SK-N-SH (cell line): Measurements from ENCODE around the gene MS4A4E. TPM values are rescaled to one million over a fixed set of nuclear protein-coding genes. Genes with fewer than 3 reads are reported as not detected.

Experiments
- CTCF ChIA-PET: fragments of 300-600, 350-600 bp; formaldehyde crosslinking; extraction: SDS; loops from one replicate; lab custom pipeline; 2021; lab: Yijun Ruan, JAX
- POLR2A ChIA-PET: fragments of 350-600 bp; sonication (Branson Sonifier 250); formaldehyde crosslinking; extraction: SDS; loops from one replicate; lab custom pipeline; 2020; ENCODE audit warnings: antibody characterized with exemption, inconsistent platforms; lab: Yijun Ruan, JAX
- DNase-seq: peaks from one replicate; pipeline ENCODE4 v3.0.0; 2012
- H2AFZ ChIP-seq: fragments of 200-600 bp; sonication (generic); 2 replicates; pipeline ENCODE4 v1.8.1; 2016; ENCODE audit warnings: antibody characterized with exemption, mild to moderate bottlenecking, low read depth
- H3F3A ChIP-seq: fragments of 200-600 bp; sonication (generic); replicated peaks from 2 replicates; pipeline ENCODE3; 2016; ENCODE audit warnings: antibody characterized with exemption, mild to moderate bottlenecking; ENCODE audit not compliant: insufficient read depth
- H3K27ac ChIP-seq, 2 experiments: fragments of 200-500 bp in 1 of 2; fragments of 200-600 bp in 1 of 2; sonication (Bioruptor generic) in 1 of 2; sonication (generic), shearing (Covaris generic) in 1 of 2; 2 replicates each; pipeline versions ENCODE4 v1.5.1 to v1.6.1; 2014 to 2016; ENCODE audit warnings: low read depth in 2 of 2, inconsistent platforms in 1 of 2, low read length in 1 of 2, mild to moderate bottlenecking in 1 of 2, mixed read lengths in 1 of 2
- H3K27me3 ChIP-seq: fragments of 200-600 bp; sonication (generic), shearing (Covaris generic); 2 replicates; pipeline ENCODE4 v1.6.1; 2016; ENCODE audit warnings: mixed run types; ENCODE audit not compliant: insufficient read depth
- H3K36me3 ChIP-seq, 2 experiments: fragments of 200-500 bp in 1 of 2; fragments of 200-600 bp in 1 of 2; sonication (Bioruptor generic) in 1 of 2; sonication (generic) in 1 of 2; replicated peaks in 1 of 2; 2 replicates each; pipeline versions ENCODE3 to v1.5.1; 2014 to 2016; ENCODE audit warnings: low read length in 1 of 2, mild to moderate bottlenecking in 1 of 2; ENCODE audit not compliant: insufficient read depth in 2 of 2, control insufficient read depth in 1 of 2
- H3K4me1 ChIP-seq, 2 experiments: fragments of 200-500 bp in 1 of 2; fragments of 200-600 bp in 1 of 2; sonication (Bioruptor generic) in 1 of 2; sonication (generic), shearing (Covaris generic) in 1 of 2; 2 replicates each; pipeline versions ENCODE4 v1.5.1 to v1.6.1; 2014 to 2016; ENCODE audit warnings: low read depth in 1 of 2, low read length in 1 of 2, mixed run types in 1 of 2; ENCODE audit not compliant: insufficient read depth in 2 of 2, control insufficient read depth in 1 of 2
- H3K4me2 ChIP-seq: fragments of 200-600 bp; sonication (generic), shearing (Covaris generic); 2 replicates; pipeline ENCODE4 v1.6.1; 2017; ENCODE audit warnings: mixed run types
- H3K4me3 ChIP-seq, 2 experiments: fragments of 200-500 bp in 1 of 2; fragments of 200-600 bp in 1 of 2; sonication (Bioruptor generic) in 1 of 2; sonication (generic), shearing (Covaris generic) in 1 of 2; 2 replicates each; pipeline versions ENCODE4 v1.5.1 to v1.8.1; 2014 to 2016; ENCODE audit warnings: low read depth in 2 of 2, inconsistent platforms in 1 of 2, low read length in 1 of 2, mild to moderate bottlenecking in 1 of 2, mixed read lengths in 1 of 2, moderate library complexity in 1 of 2
- H3K79me2 ChIP-seq: fragments of 200-600 bp; sonication (generic); 2 replicates; pipeline ENCODE4 v1.8.1; 2017; ENCODE audit warnings: mild to moderate bottlenecking; ENCODE audit not compliant: insufficient read depth
- H3K9ac ChIP-seq: fragments of 200-600 bp; sonication (generic); 2 replicates; pipeline ENCODE4 v1.6.1; 2017; ENCODE audit warnings: mixed run types
- H3K9me2 ChIP-seq: fragments of 200-600 bp; sonication (generic); 2 replicates; pipeline ENCODE4 v1.6.1; 2017; ENCODE audit warnings: mixed run types
- H3K9me3 ChIP-seq: fragments of 200-600 bp; sonication (generic); 2 replicates; pipeline ENCODE4 v1.6.1; 2017; ENCODE audit warnings: mixed run types, mild to moderate bottlenecking, moderate library complexity
- H4K20me1 ChIP-seq: fragments of 200-600 bp; sonication (generic); 2 replicates; pipeline ENCODE4 v1.6.1; 2017; ENCODE audit warnings: mild to moderate bottlenecking, mixed run types; ENCODE audit not compliant: insufficient read depth
- ELF1 ChIP-seq: IDR thresholded peaks from 2 replicates; pipeline ENCODE4 v1.4.0; 2012
- FOSL2 ChIP-seq: IDR thresholded peaks from 2 replicates; pipeline ENCODE4 v1.4.0; 2012; ENCODE audit warnings: low read depth, mild to moderate bottlenecking, moderate library complexity, borderline replicate concordance
- FOXM1 ChIP-seq: IDR thresholded peaks from 2 replicates; pipeline ENCODE4 v1.4.0; 2012; ENCODE audit warnings: low read depth, mild to moderate bottlenecking
- GABPA ChIP-seq: IDR thresholded peaks from 2 replicates; pipeline ENCODE4 v1.4.0; 2012; ENCODE audit warnings: low read depth, mild to moderate bottlenecking
- GATA2 ChIP-seq: sonication (generic); formaldehyde crosslinking; IDR thresholded peaks from 2 replicates; pipeline ENCODE4 v1.5.0; 2020; ENCODE audit warnings: mild to moderate bottlenecking, missing genetic modification reagents
- IRF3 ChIP-seq: fragments of 150-350 bp; IDR thresholded peaks from 2 replicates; pipeline ENCODE4 v1.6.1; 2016; ENCODE audit warnings: mild to moderate bottlenecking, low read depth, low read length
- JUND ChIP-seq: IDR thresholded peaks from 2 replicates; pipeline ENCODE4 v1.4.0; 2012
- MXI1 ChIP-seq: IDR thresholded peaks from 2 replicates; pipeline ENCODE4 v1.6.1; 2012; ENCODE audit warnings: mild to moderate bottlenecking, low read depth, low read length, improper control_type of control experiment
- POLR2AphosphoS5 ChIP-seq: IDR thresholded peaks from 2 replicates; pipeline ENCODE4 v1.6.1; 2012; ENCODE audit warnings: low read depth, low read length
- RAD21 ChIP-seq: IDR thresholded peaks from 2 replicates; pipeline ENCODE4 v1.6.1; 2012; ENCODE audit warnings: mild to moderate bottlenecking, low read length
- RCOR1 ChIP-seq: fragments of 150-350 bp; IDR thresholded peaks from 2 replicates; pipeline ENCODE4 v1.6.1; 2017; ENCODE audit warnings: antibody characterized with exemption, low read length
- SIN3A ChIP-seq: IDR thresholded peaks from 2 replicates; pipeline ENCODE4 v1.6.1; 2012; ENCODE audit warnings: low read depth, mild to moderate bottlenecking, low read length, moderate library complexity, borderline replicate concordance
- TAF1 ChIP-seq: IDR thresholded peaks from 2 replicates; pipeline ENCODE4 v1.6.1; 2012; ENCODE audit warnings: low read depth, mild to moderate bottlenecking, low read length, moderate library complexity, borderline replicate concordance
- TCF12 ChIP-seq: IDR thresholded peaks from 2 replicates; pipeline ENCODE4 v1.4.0; 2012
- TEAD4 ChIP-seq: IDR thresholded peaks from 2 replicates; pipeline ENCODE4 v1.4.0; 2012; ENCODE audit warnings: mild to moderate bottlenecking, borderline replicate concordance; ENCODE audit not compliant: insufficient read depth
- USF1 ChIP-seq: IDR thresholded peaks from 2 replicates; pipeline ENCODE4 v1.4.0; 2012; ENCODE audit warnings: low read depth, borderline replicate concordance
- USF2 ChIP-seq: fragments of 150-350 bp; IDR thresholded peaks from 2 replicates; pipeline ENCODE4 v1.6.1; 2017; ENCODE audit warnings: antibody characterized with exemption, low read length, low read depth, borderline replicate concordance
- WGBS: methylation state at CpG from one replicate; pipeline ENCODE4 v1.1.6; 2017; ENCODE audit warnings: low lambda C conversion rate; 5-methylcytosine and 5-hydroxymethylcytosine counted together
- polyA plus RNA-seq, 3 experiments: library from polyadenylated mRNA; depleted of rRNA; stranded (reverse); fragments of >200 nt; gene quantifications; 2 replicates each; pipeline ENCODE4 v1.2.3, GENCODE V29; 2012

Gene MS4A4E
- polyA plus RNA-seq, 1 of the 3 experiments (the other 2 are of a cell fraction), result not detected

GRCh38 chr11:60230681-60231080, 12.3 kb downstream of the MS4A4E start:
- H3K9me2 ChIP-seq, result no peaks in the 10 kb centered on the region
- no peak overlapping the region for H3K4me2 ChIP-seq
- ChIA-PET POLR2A (no interaction called here), CTCF (no interaction called here)
- DNase-seq, result no peak
- no peaks in the 10 kb centered on the region for H3K9me3 ChIP-seq
- no peak overlapping the region for H3K4me3 ChIP-seq
- 0% methylated on average over 1 of the region's 1 CpG for WGBS
- no peaks in the 10 kb centered on the region for H3K79me2 ChIP-seq
- no peak overlapping the region for H3K27ac ChIP-seq
- TF ChIP-seq MXI1, result no peak
- no peak for TF ChIP-seq RAD21
- no peak for TF ChIP-seq TCF12
- no peak for TF ChIP-seq IRF3
- no peak for TF ChIP-seq POLR2AphosphoS5
- no peak for TF ChIP-seq TAF1
- TF ChIP-seq GABPA, result no peak
- no peak for TF ChIP-seq RCOR1
- TF ChIP-seq, all 33 proteins: peak for 0
- Histone ChIP-seq H2AFZ (no peak overlapping the region), H3K4me1 (no peaks in the 10 kb centered on the region), H4K20me1 (no peaks in the 10 kb centered on the region), H3K9ac (no peak overlapping the region), H3K27me3 (no peaks in the 10 kb centered on the region), H3F3A (no peaks in the 10 kb centered on the region), H3K36me3 (no peaks in the 10 kb centered on the region)

GRCh38 chr11:60222141-60222540, 20.8 kb downstream of the MS4A4E start:
- Histone ChIP-seq H3K27me3 (no peaks in the 10 kb centered on the region), H3F3A (no peaks in the 10 kb centered on the region), H3K9ac (no peak overlapping the region), H3K27ac (no peak overlapping the region), H3K4me2 (no peak overlapping the region), H3K9me2 (no peaks in the 10 kb centered on the region), H3K36me3 (no peaks in the 10 kb centered on the region), H3K9me3 (no peaks in the 10 kb centered on the region), H3K79me2 (no peaks in the 10 kb centered on the region), H2AFZ (no peak overlapping the region), H3K4me1 (no peaks in the 10 kb centered on the region), H3K4me3 (no peak overlapping the region), H4K20me1 (no peaks in the 10 kb centered on the region)
- DNase-seq, result no peak
- TF ChIP-seq GATA2 (CRISPR knock-in tag) (no peak), TEAD4 (no peak), USF1 (no peak), ELF1 (no peak), RCOR1 (no peak), USF2 (no peak), JUND (no peak), SIN3A (no peak), FOSL2 (no peak), FOXM1 (no peak), RAD21 (no peak), IRF3 (no peak), MXI1 (no peak)
- POLR2A ChIA-PET, result no interaction called here
- CTCF ChIA-PET, result no interaction called here
- WGBS, result 0% methylated on average over 4 of the region's 4 CpGs
